ENCODE results near the gene WDR86.

DNA sequence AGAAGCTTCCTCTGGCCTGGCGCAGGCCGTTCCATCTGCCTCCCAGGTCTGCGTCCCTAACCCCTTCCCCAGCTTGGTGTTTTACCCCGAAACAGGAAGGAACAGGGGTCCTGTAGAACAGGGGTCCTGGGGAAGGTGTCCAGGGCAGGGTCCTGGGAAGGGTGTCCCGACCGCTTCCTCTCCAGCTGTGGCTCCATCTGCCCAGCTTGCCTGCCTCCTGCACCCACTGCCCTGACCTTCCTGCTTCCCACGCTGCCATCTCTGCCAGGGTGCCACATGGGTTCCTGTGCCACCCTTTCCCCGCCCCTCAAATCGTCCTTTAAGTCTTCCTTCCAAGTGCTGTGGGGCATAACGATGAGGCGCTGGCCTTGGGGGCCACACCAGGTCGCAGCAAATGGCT is 32.4 kb downstream of the WDR86 start:
- no peak for TF ChIP-seq GATA2 (IDR thresholded peaks at IDR 0.05; ENCODE audit: low read depth, low read length)
- TF ChIP-seq GATA3 (IDR thresholded peaks at IDR 0.05; ENCODE audit: low read depth, low read length): no peak
